K562 (cell line): Measurements from ENCODE around the gene FKRP. TPM values are rescaled to one million over a fixed set of nuclear protein-coding genes. Genes with fewer than 3 reads are reported as not detected.
A peak's percentile ranks its signal among the peaks of the same experiment; 100 is the strongest.

ENCODE experiments used
- ATAC-seq: fragments of 200-7000 bp; cut with Tn5 transposase; 3 replicates; pipeline ENCODE4 v1.9.1; 2020; ENCODE audit warnings: moderate library complexity
- BruUV-seq: library from RNA; stranded (reverse); fragments of 400-500 nt; replicated peaks from 2 replicates; lab custom pipeline; 2021; lab: Mats Ljungman, UMichigan
- CTCF ChIA-PET: fragments of 300-600 bp; formaldehyde crosslinking; extraction: SDS; loops from one replicate; lab custom pipeline; 2021; ENCODE audit warnings: low intra/inter-chr PET ratio; lab: Yijun Ruan, JAX
- POLR2A ChIA-PET: fragments of 300-600, 350-650 bp; sonication (Branson Sonifier 250); formaldehyde crosslinking; extraction: SDS; loops from one replicate; lab custom pipeline; 2021; ENCODE audit warnings: antibody characterized with exemption, inconsistent platforms; lab: Yijun Ruan, JAX
- DNase-seq, 4 experiments: peaks; one replicate each; pipeline versions ENCODE4 v3.0.0 to v3.0.0-alpha.2; 2011 to 2018; ENCODE audit warnings: low spot score in 3 of 4, mixed read lengths in 3 of 4; ENCODE audit errors: extremely low read depth in 1 of 4
- FAIRE-seq: peaks from 2 replicates; lab custom pipeline; 2011; peaks lifted over from hg19 to GRCh38; lab: Jason Lieb, UNC
- H2AFZ ChIP-seq: 2 replicates; pipeline ENCODE4 v1.6.0; 2011; ENCODE audit warnings: low read depth, low read length, control low read depth, inconsistent platforms
- H3K27ac ChIP-seq: fragments of 200-600 bp; 3 replicates; pipeline ENCODE4 v1.8.0; 2011; ENCODE audit warnings: low read depth, mild to moderate bottlenecking, control low read depth, inconsistent platforms, low read length, moderate library complexity, mixed read lengths; ENCODE audit errors: extremely low read depth
- H3K27me3 ChIP-seq, 2 experiments: fragments of 300-600 bp in 1 of 2; 2 replicates in 1 of 2; 3 replicates in 1 of 2; pipeline versions ENCODE4 v1.6.0 to v1.8.0; 2011; ENCODE audit warnings: inconsistent platforms in 2 of 2, low read length in 2 of 2, mild to moderate bottlenecking in 1 of 2, mixed read lengths in 1 of 2, moderate library complexity in 1 of 2; ENCODE audit not compliant: control insufficient read depth in 2 of 2, insufficient read depth in 2 of 2
- H3K36me3 ChIP-seq: fragments of 300-600 bp; 3 replicates; pipeline ENCODE4 v1.8.0; 2011; ENCODE audit warnings: mild to moderate bottlenecking, low read length, inconsistent platforms; ENCODE audit not compliant: control insufficient read depth, insufficient read depth
- H3K4me1 ChIP-seq, 2 experiments: fragments of 200-600 bp in 1 of 2; replicated peaks in 1 of 2; 2 replicates in 1 of 2; 3 replicates in 1 of 2; pipeline versions ENCODE4 v1.5.1 to v1.8.0; 2011; ENCODE audit warnings: inconsistent platforms in 2 of 2, low read length in 2 of 2, mild to moderate bottlenecking in 1 of 2, mixed read lengths in 1 of 2, moderate library complexity in 1 of 2; ENCODE audit not compliant: control insufficient read depth in 2 of 2, insufficient read depth in 2 of 2
- H3K4me2 ChIP-seq: 2 replicates; pipeline ENCODE4 v1.6.1; 2011; ENCODE audit warnings: low read length, control low read depth, inconsistent platforms, mixed read lengths; ENCODE audit not compliant: insufficient read depth
- H3K4me3 ChIP-seq: fragments of 200-600 bp; sonication (generic), shearing (Covaris generic); 2 replicates; pipeline ENCODE4 v1.5.1; 2016; ENCODE audit warnings: control low read depth, inconsistent platforms
- H3K79me2 ChIP-seq: fragments of 200-600 bp; 3 replicates; pipeline ENCODE4 v1.8.0; 2011; ENCODE audit warnings: low read length, inconsistent platforms; ENCODE audit not compliant: control insufficient read depth, insufficient read depth
- H3K9ac ChIP-seq, 2 experiments: 2 replicates each; pipeline versions ENCODE4 v1.6.0 to v1.6.1; 2011; ENCODE audit warnings: low read depth in 2 of 2, low read length in 2 of 2, control low read depth in 1 of 2, inconsistent platforms in 1 of 2, mild to moderate bottlenecking in 1 of 2, mixed read lengths in 1 of 2; ENCODE audit not compliant: insufficient read depth in 1 of 2
- H3K9me1 ChIP-seq: one replicate; pipeline ENCODE4 v1.6.0; 2011; ENCODE audit warnings: inconsistent platforms, mild to moderate bottlenecking, low read length, moderate library complexity; ENCODE audit not compliant: control insufficient read depth, insufficient read depth
- H3K9me3 ChIP-seq: replicated peaks from 2 replicates; pipeline ENCODE4 v1.5.1; 2011; ENCODE audit warnings: low read depth, low read length, inconsistent platforms; ENCODE audit not compliant: control insufficient read depth, insufficient read depth
- H4K20me1 ChIP-seq: replicated peaks from 2 replicates; pipeline ENCODE4 v1.6.1; 2011; ENCODE audit warnings: low read length, inconsistent platforms, mixed read lengths; ENCODE audit not compliant: control insufficient read depth, insufficient read depth
- CC2D1A ChIP-seq: fragments of 450-650 bp; IDR thresholded peaks from 2 replicates; pipeline ENCODE4 v1.6.1; 2017; ENCODE audit warnings: mild to moderate bottlenecking
- CTCFL ChIP-seq: IDR thresholded peaks from 2 replicates; pipeline ENCODE4 v1.6.1; 2011; ENCODE audit warnings: borderline replicate concordance, low read depth, mild to moderate bottlenecking, moderate library complexity, low read length; ENCODE audit not compliant: insufficient read depth, poor library complexity, severe bottlenecking
- DACH1 ChIP-seq: fragments of 450-650 bp; IDR thresholded peaks from 2 replicates; pipeline ENCODE4 v1.6.1; 2018; ENCODE audit not compliant: partially characterized antibody
- E2F8 ChIP-seq: fragments of 450-650 bp; IDR thresholded peaks from 2 replicates; pipeline ENCODE4 v1.7.1; 2018; ENCODE audit warnings: mild to moderate bottlenecking, low read depth; ENCODE audit not compliant: partially characterized antibody
- GABPB1 ChIP-seq: sonication (generic); formaldehyde crosslinking; IDR thresholded peaks from 2 replicates; pipeline ENCODE4 v1.8.0; 2022; ENCODE audit warnings: mild to moderate bottlenecking, missing genetic modification reagents
- JUN ChIP-seq, 2 experiments: sonication (generic) in 1 of 2; formaldehyde crosslinking in 1 of 2; IDR thresholded peaks; 2 replicates each; pipeline versions ENCODE4 v1.6.1 to v1.8.0; 2012 to 2022; ENCODE audit warnings: borderline replicate concordance in 2 of 2, mild to moderate bottlenecking in 2 of 2, improper control_type of control experiment in 1 of 2, low read depth in 1 of 2, low read length in 1 of 2, missing genetic modification reagents in 1 of 2
- POLR2AphosphoS2 ChIP-seq: IDR thresholded peaks from 2 replicates; pipeline ENCODE4 v1.6.1; 2012; ENCODE audit warnings: low read length, improper control_type of control experiment
- POLR2G ChIP-seq: fragments of 200-400 bp; formaldehyde crosslinking; IDR thresholded peaks from 2 replicates; pipeline ENCODE4 v1.6.1; 2017; ENCODE audit warnings: low read depth, mild to moderate bottlenecking, antibody characterized with exemption, low read length, moderate library complexity
- PTRF ChIP-seq: fragments of 450-650 bp; IDR thresholded peaks from 2 replicates; pipeline ENCODE4 v1.6.1; 2016; ENCODE audit warnings: mild to moderate bottlenecking, missing genetic modification characterization, missing compliant biosample characterization
- RAD21 ChIP-seq, 2 experiments: fragments of 250-450 bp in 1 of 2; fragments of 450-650 bp in 1 of 2; sonication (Bioruptor Pico) in 1 of 2; formaldehyde crosslinking in 1 of 2; IDR thresholded peaks in 1 of 2; conservative IDR thresholded peaks in 1 of 2; 2 replicates each; pipeline versions ENCODE4 v1.4.0 to v1.8.0; 2020 to 2022; ENCODE audit warnings: mild to moderate bottlenecking in 2 of 2, moderate library complexity in 1 of 2
- RBM15 ChIP-seq: fragments of 200-400 bp; formaldehyde crosslinking; IDR thresholded peaks from 2 replicates; pipeline ENCODE4 v1.6.1; 2018; ENCODE audit warnings: mild to moderate bottlenecking, low read length, moderate library complexity; ENCODE audit not compliant: insufficient read depth
- ZBTB26 ChIP-seq: fragments of 450-650 bp; formaldehyde crosslinking; IDR thresholded peaks from 2 replicates; pipeline ENCODE4 v1.4.0; 2022; ENCODE audit warnings: missing genetic modification characterization
- ZBTB7A ChIP-seq: IDR thresholded peaks from 2 replicates; pipeline ENCODE4 v1.6.1; 2011; ENCODE audit warnings: low read depth, mild to moderate bottlenecking, low read length, moderate library complexity, borderline replicate concordance; ENCODE audit not compliant: control insufficient read depth
- WGBS: fragments of 100-300 bp; shearing (Covaris generic); methylation state at CpG from one replicate; pipeline ENCODE4 v1.1.6; 2016; ENCODE audit warnings: low coverage, mixed read lengths; ENCODE audit not compliant: insufficient coverage; ENCODE audit errors: missing lambda C conversion rate; 5-methylcytosine and 5-hydroxymethylcytosine counted together
- in situ Hi-C: fragments of 300-500 bp; cut with MboI; formaldehyde crosslinking; loops from 4 replicates; pipeline ENCODE4 v1.15.0; 2018; ENCODE audit warnings: inconsistent platforms, mixed read lengths
- intact Hi-C: fragments of 100-400 bp; cut with micrococcal nuclease; formaldehyde crosslinking; loops from 2 replicates; pipeline ENCODE4 v1.14.2; 2022
- polyA plus RNA-seq, 8 experiments: library from polyadenylated mRNA; depleted of rRNA in 4 of 8; stranded (reverse) in 5 of 8; unstranded in 3 of 8; fragments of >200 nt; fragmentation: Nextera tagmentation in 2 of 8; fragmentation: Illumina TruSeq in 1 of 8; extraction: Ambion mirVana in 2 of 8; extraction: Trizol in 1 of 8; gene quantifications; 2 replicates each; pipeline versions ENCODE4 v1.2.1 to v1.2.3, GENCODE V29; 2011 to 2014; ENCODE audit warnings: inconsistent platforms in 1 of 8, missing spikeins in 1 of 8
- total RNA-seq, 7 experiments: library from RNA; depleted of rRNA in 6 of 7; stranded (reverse); fragments of >200 nt in 6 of 7; fragmentation: Illumina TruSeq in 2 of 7; extraction: Trizol in 2 of 7; gene quantifications; 2 replicates each; pipeline versions ENCODE4 v1.2.1 to v1.2.3, GENCODE V29; 2011 to 2021; ENCODE audit warnings: low replicate concordance in 1 of 7

FKRP gene
- total and polyA plus RNA-seq, 9 of the 15 experiments (the other 6 are each of a cell fraction or from before 2014, with no cell fraction given), result 0.68 to 16.1 (median 6.5) TPM

- H3K9me1 ChIP-seq, result no peaks in the 10 kb centered on the region
- no peak overlapping the region for H3K27ac ChIP-seq
- ChIA-PET POLR2A (interaction anchor here (0.5 to 1.3 kb wide), 4 partner anchors 9 to 90 kb away, joined by 3 to 5 read pairs (median 4); no protein-coding TSS in a partner anchor), CTCF (interaction anchor here (0.6 kb wide), 1 partner anchor 85 kb away, joined by 6 read pairs; no protein-coding TSS in a partner anchor)
- 78% methylated on average over 16 of the region's 16 CpGs for WGBS
- no peak overlapping the region for H3K4me3 ChIP-seq
- DNase-seq (peak in 3 of 4 experiments; percentile 59 to 64 (median 63)), ATAC-seq (peak; percentile 49), FAIRE-seq (no peak)
- in situ Hi-C loops (no loop called here), intact Hi-C loops (no loop called here)
- no TSS peak for BruUV-seq
- H3K9me3 ChIP-seq, result no peaks in the 10 kb centered on the region
- peaks cover 3% of the 10 kb centered on the region for H3K79me2 ChIP-seq
- H3K27me3 ChIP-seq, result no peaks in the 10 kb centered on the region
- peaks cover 7% of the 10 kb centered on the region; the same call in 1 of the 2 replicates for H4K20me1 ChIP-seq
- peaks cover 9 to 60% of the 10 kb centered on the region in 2 experiments; a peak in 4 of 5 replicates for H3K4me1 ChIP-seq
- no peak overlapping the region for H2AFZ ChIP-seq
- peaks cover 81% of the 10 kb centered on the region; the same call in 2 of the 3 replicates for H3K36me3 ChIP-seq
- H3K4me2 ChIP-seq, result no peak overlapping the region
- H3K9ac ChIP-seq, result peak overlapping the region in 1 of 2 experiments; percentile 27; a peak in 1 of 4 replicates
- no peak for TF ChIP-seq RBM15
- TF ChIP-seq ZBTB26 (CRISPR knock-in tag), result no peak
- no peak for TF ChIP-seq DACH1
- TF ChIP-seq ZBTB7A, result peak; percentile 56; the same call in 1 of the 2 replicates
- TF ChIP-seq CTCFL, result peak; percentile 48
- TF ChIP-seq E2F8, result no peak
- TF ChIP-seq POLR2AphosphoS2, result no peak
- no peak for TF ChIP-seq JUN (IDR thresholded peaks at IDR 0.05; ENCODE audit: borderline replicate concordance, low read depth, low read length)
- no peak for TF ChIP-seq JUN (CRISPR knock-in tag; IDR thresholded peaks at IDR 0.05; ENCODE audit: borderline replicate concordance)
- TF ChIP-seq PTRF (tag), result no peak
- TF ChIP-seq CC2D1A, result no peak
- TF ChIP-seq POLR2G, result peak; percentile 27; the same call in 1 of the 2 replicates
- TF ChIP-seq GABPB1 (CRISPR knock-in tag), result 0 out of 2 replicates have a peak, but pooled peaks have one; percentile 25
- TF ChIP-seq RAD21 (CRISPR knock-in tag; conservative IDR thresholded peaks at IDR 0.05 in 1 of 2, IDR thresholded peaks at IDR 0.05 in 1 of 2), result peak in 1 of 2 experiments; percentile 9; a peak in 1 of 4 replicates
Observed at GRCh38 chr19:46721269-46722003, 24.4 kb upstream of the FKRP start.
